Measurements from ENCODE around the gene ADAMTS5.

Gene ADAMTS5

DNA sequence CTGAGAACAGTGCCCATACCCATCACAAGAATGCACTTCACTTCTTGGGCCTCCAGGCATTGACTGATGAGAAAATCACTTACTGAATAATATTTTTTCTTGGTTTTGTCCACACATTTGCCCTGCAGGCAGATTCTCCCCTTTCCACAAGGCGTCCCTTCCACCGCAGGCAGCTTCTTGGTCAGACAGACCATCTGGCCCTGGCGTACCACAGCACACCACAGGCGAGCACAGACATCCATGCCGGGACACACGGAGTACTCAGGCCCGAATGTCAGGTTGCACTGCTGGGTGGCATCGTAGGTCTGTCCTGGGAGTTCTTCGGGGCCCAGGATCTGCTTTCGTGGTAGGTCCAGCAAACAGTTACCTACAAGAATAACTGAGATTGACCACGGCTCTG, 32.5 kb downstream of the ADAMTS5 start:
- no peaks in the 10 kb centered on the region for H3K27me3 ChIP-seq (ENCODE audit: insufficient read depth, low read length)
- H3K4me2 ChIP-seq (ENCODE audit: low read length) = no peak overlapping the region
- no peaks in the 10 kb centered on the region for H3K9me2 ChIP-seq (ENCODE audit: low read depth, low read length)
- no peak overlapping the region for H2AFZ ChIP-seq (ENCODE audit: low read length)
- no peaks in the 10 kb centered on the region for H4K20me1 ChIP-seq (ENCODE audit: insufficient read depth, low read length)
- H3K36me3 ChIP-seq (ENCODE audit: insufficient read depth, low read length) = no peaks in the 10 kb centered on the region
- H3K9me3 ChIP-seq (ENCODE audit: low read length) = no peaks in the 10 kb centered on the region
- H3K4me1 ChIP-seq (ENCODE audit: insufficient read depth, low read length, severe bottlenecking) = no peaks in the 10 kb centered on the region
- no peaks in the 10 kb centered on the region for H3K79me2 ChIP-seq (ENCODE audit: insufficient read depth, low read length)
- TF ChIP-seq EZH2 (IDR thresholded peaks at IDR 0.05; ENCODE audit: borderline replicate concordance, low read length) = no peak
- TF ChIP-seq, protein P1, sequence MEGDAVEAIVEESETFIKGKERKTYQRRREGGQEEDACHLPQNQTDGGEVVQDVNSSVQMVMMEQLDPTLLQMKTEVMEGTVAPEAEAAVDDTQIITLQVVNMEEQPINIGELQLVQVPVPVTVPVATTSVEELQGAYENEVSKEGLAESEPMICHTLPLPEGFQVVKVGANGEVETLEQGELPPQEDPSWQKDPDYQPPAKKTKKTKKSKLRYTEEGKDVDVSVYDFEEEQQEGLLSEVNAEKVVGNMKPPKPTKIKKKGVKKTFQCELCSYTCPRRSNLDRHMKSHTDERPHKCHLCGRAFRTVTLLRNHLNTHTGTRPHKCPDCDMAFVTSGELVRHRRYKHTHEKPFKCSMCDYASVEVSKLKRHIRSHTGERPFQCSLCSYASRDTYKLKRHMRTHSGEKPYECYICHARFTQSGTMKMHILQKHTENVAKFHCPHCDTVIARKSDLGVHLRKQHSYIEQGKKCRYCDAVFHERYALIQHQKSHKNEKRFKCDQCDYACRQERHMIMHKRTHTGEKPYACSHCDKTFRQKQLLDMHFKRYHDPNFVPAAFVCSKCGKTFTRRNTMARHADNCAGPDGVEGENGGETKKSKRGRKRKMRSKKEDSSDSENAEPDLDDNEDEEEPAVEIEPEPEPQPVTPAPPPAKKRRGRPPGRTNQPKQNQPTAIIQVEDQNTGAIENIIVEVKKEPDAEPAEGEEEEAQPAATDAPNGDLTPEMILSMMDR (IDR thresholded peaks at IDR 0.05; ENCODE audit: low read length) = no peak
- no peak overlapping the region for H3K27ac ChIP-seq (ENCODE audit: low read depth, low read length, poor library complexity, severe bottlenecking)
- no peak overlapping the region for H3K9ac ChIP-seq (ENCODE audit: low read length)
- H3F3A ChIP-seq (ENCODE audit: insufficient read depth, low read length) = no peaks in the 10 kb centered on the region
- no peak overlapping the region for H3K4me3 ChIP-seq (ENCODE audit: low read depth, low read length, poor library complexity, severe bottlenecking)

DNA sequence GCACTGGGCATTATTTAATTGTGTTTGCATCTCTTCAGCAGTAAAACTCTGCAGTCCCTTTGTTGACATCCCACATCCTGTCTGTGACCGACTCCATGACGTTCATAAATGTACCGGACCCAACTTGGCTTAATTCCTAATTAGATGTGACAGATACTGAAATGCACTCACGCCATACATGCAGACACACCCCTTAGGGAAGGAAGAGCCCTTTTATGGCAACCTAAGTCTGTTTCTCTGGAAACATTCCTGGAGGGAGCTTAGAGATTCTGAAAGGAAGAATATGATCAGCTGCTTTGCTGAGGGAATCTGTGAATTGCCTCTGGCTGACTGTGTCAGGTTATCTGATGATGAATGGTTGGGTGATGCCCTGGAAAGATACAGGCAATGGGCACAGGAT, 33.4 kb downstream of the ADAMTS5 start:
- Histone ChIP-seq H3K9ac (ENCODE audit: low read length) (no peak overlapping the region), H3K79me2 (ENCODE audit: insufficient read depth, low read length) (no peaks in the 10 kb centered on the region), H3K27me3 (ENCODE audit: insufficient read depth, low read length) (no peaks in the 10 kb centered on the region), H3K27ac (ENCODE audit: low read depth, low read length, poor library complexity, severe bottlenecking) (no peak overlapping the region), H4K20me1 (ENCODE audit: insufficient read depth, low read length) (no peaks in the 10 kb centered on the region), H3K36me3 (ENCODE audit: insufficient read depth, low read length) (no peaks in the 10 kb centered on the region), H3K4me2 (ENCODE audit: low read length) (no peak overlapping the region), H3K4me1 (ENCODE audit: insufficient read depth, low read length, severe bottlenecking) (no peaks in the 10 kb centered on the region), H3F3A (ENCODE audit: insufficient read depth, low read length) (no peaks in the 10 kb centered on the region), H3K9me2 (ENCODE audit: low read depth, low read length) (no peaks in the 10 kb centered on the region), H3K9me3 (ENCODE audit: low read length) (no peaks in the 10 kb centered on the region), H3K4me3 (ENCODE audit: low read depth, low read length, poor library complexity, severe bottlenecking) (no peak overlapping the region), H2AFZ (ENCODE audit: low read length) (no peak overlapping the region)
- TF ChIP-seq, protein P1 (IDR thresholded peaks at IDR 0.05; ENCODE audit: low read length) = no peak
- TF ChIP-seq EZH2 (IDR thresholded peaks at IDR 0.05; ENCODE audit: borderline replicate concordance, low read length) = no peak

DNA sequence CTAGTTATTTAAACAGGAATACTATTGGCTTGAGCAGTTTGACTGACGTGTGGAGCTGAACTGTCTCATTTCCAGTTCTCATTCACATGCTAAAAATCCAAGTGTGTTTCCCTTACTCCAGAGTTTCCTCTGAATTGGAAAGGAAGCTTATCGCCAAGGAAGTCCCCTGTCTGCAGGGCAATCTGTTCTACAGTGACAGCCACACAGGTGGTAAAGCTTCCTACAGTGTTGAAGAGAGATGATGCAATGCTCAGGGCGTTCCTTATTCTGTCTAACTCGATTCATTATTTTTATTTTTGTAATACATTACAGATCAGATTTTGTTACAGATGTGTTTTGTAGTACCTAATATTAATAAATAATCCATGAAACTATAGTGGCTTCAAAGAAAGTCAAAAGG, 41.3 kb downstream of the ADAMTS5 start:
- Histone ChIP-seq H3K9me3 (ENCODE audit: low read length) (no peaks in the 10 kb centered on the region), H3K79me2 (ENCODE audit: insufficient read depth, low read length) (no peaks in the 10 kb centered on the region), H3K9ac (ENCODE audit: low read length) (no peak overlapping the region), H3K36me3 (ENCODE audit: insufficient read depth, low read length) (no peaks in the 10 kb centered on the region), H3K27ac (ENCODE audit: low read depth, low read length, poor library complexity, severe bottlenecking) (no peak overlapping the region), H3K4me2 (ENCODE audit: low read length) (no peak overlapping the region), H3K27me3 (ENCODE audit: insufficient read depth, low read length) (no peaks in the 10 kb centered on the region), H2AFZ (ENCODE audit: low read length) (no peak overlapping the region), H3F3A (ENCODE audit: insufficient read depth, low read length) (no peaks in the 10 kb centered on the region), H3K9me2 (ENCODE audit: low read depth, low read length) (no peaks in the 10 kb centered on the region), H3K4me1 (ENCODE audit: insufficient read depth, low read length, severe bottlenecking) (no peaks in the 10 kb centered on the region), H3K4me3 (ENCODE audit: low read depth, low read length, poor library complexity, severe bottlenecking) (no peak overlapping the region), H4K20me1 (ENCODE audit: insufficient read depth, low read length) (no peaks in the 10 kb centered on the region)
- TF ChIP-seq EZH2 (IDR thresholded peaks at IDR 0.05; ENCODE audit: borderline replicate concordance, low read length) = no peak
- TF ChIP-seq, protein P1 (IDR thresholded peaks at IDR 0.05; ENCODE audit: low read length) = no peak

Data from OCI-LY1 (cell line).